HG03354 (cell line): ENCODE data around the gene C2orf92.

Source experiments
- ATAC-seq: cut with Tn5 transposase; IDR thresholded peaks from one replicate; pipeline ENCODE4 v1.9.1; 2021; ENCODE audit warnings: mild to moderate bottlenecking; ENCODE audit not compliant: unreplicated experiment, poor library complexity, severe bottlenecking

Gene C2orf92

GRCh38 chr2:97739020-97739892 is 69.7 kb downstream of the C2orf92 start:
- no peak for ATAC-seq

GRCh38 chr2:97739893-97740245 is 70.4 kb downstream of the C2orf92 start:
- ATAC-seq = no peak

- ATAC-seq = no peak
Measured at GRCh38 chr2:97740590-97741182, 71.2 kb downstream of the C2orf92 start.

GRCh38 chr2:97741251-97741650 is 71.7 kb downstream of the C2orf92 start:
- ATAC-seq = no peak

- no peak for ATAC-seq
Measured at GRCh38 chr2:97741686-97742085, 72.2 kb downstream of the C2orf92 start.

GRCh38 chr2:97742381-97742847 is 72.9 kb downstream of the C2orf92 start:
- no peak for ATAC-seq

- no peak for ATAC-seq
Measured at GRCh38 chr2:97743913-97744312, 74.4 kb downstream of the C2orf92 start.

GRCh38 chr2:97745474-97746174 is 76.1 kb downstream of the C2orf92 start:
- no peak for ATAC-seq

GRCh38 chr2:97747285-97747684 is 77.8 kb downstream of the C2orf92 start:
- no peak for ATAC-seq

GRCh38 chr2:97747716-97748115 is 78.2 kb downstream of the C2orf92 start:
- ATAC-seq = no peak

- no peak for ATAC-seq
Measured at GRCh38 chr2:97749581-97749980, 80.1 kb downstream of the C2orf92 start.

- ATAC-seq = no peak
Measured at GRCh38 chr2:97750017-97750416, 80.5 kb downstream of the C2orf92 start.

GRCh38 chr2:97751752-97752151 is 82.2 kb downstream of the C2orf92 start:
- no peak for ATAC-seq
